SK-N-SH (cell line): Measurements from ENCODE around the gene FAM174B. TPM values are rescaled to one million over a fixed set of nuclear protein-coding genes. Genes with fewer than 3 reads are reported as not detected.

Source experiments
- CTCF ChIA-PET: fragments of 300-600, 350-600 bp; formaldehyde crosslinking; extraction: SDS; loops from one replicate; lab custom pipeline; 2021; lab: Yijun Ruan, JAX
- POLR2A ChIA-PET: fragments of 350-600 bp; sonication (Branson Sonifier 250); formaldehyde crosslinking; extraction: SDS; loops from one replicate; lab custom pipeline; 2020; ENCODE audit warnings: antibody characterized with exemption, inconsistent platforms; lab: Yijun Ruan, JAX
- DNase-seq: peaks from one replicate; pipeline ENCODE4 v3.0.0; 2012
- H2AFZ ChIP-seq: fragments of 200-600 bp; sonication (generic); 2 replicates; pipeline ENCODE4 v1.8.1; 2016; ENCODE audit warnings: antibody characterized with exemption, mild to moderate bottlenecking, low read depth
- H3F3A ChIP-seq: fragments of 200-600 bp; sonication (generic); replicated peaks from 2 replicates; pipeline ENCODE3; 2016; ENCODE audit warnings: antibody characterized with exemption, mild to moderate bottlenecking; ENCODE audit not compliant: insufficient read depth
- H3K27ac ChIP-seq, 2 experiments: fragments of 200-500 bp in 1 of 2; fragments of 200-600 bp in 1 of 2; sonication (Bioruptor generic) in 1 of 2; sonication (generic), shearing (Covaris generic) in 1 of 2; 2 replicates each; pipeline versions ENCODE4 v1.5.1 to v1.6.1; 2014 to 2016; ENCODE audit warnings: low read depth in 2 of 2, inconsistent platforms in 1 of 2, low read length in 1 of 2, mild to moderate bottlenecking in 1 of 2, mixed read lengths in 1 of 2
- H3K27me3 ChIP-seq: fragments of 200-600 bp; sonication (generic), shearing (Covaris generic); 2 replicates; pipeline ENCODE4 v1.6.1; 2016; ENCODE audit warnings: mixed run types; ENCODE audit not compliant: insufficient read depth
- H3K36me3 ChIP-seq, 2 experiments: fragments of 200-500 bp in 1 of 2; fragments of 200-600 bp in 1 of 2; sonication (Bioruptor generic) in 1 of 2; sonication (generic) in 1 of 2; replicated peaks in 1 of 2; 2 replicates each; pipeline versions ENCODE3 to v1.5.1; 2014 to 2016; ENCODE audit warnings: low read length in 1 of 2, mild to moderate bottlenecking in 1 of 2; ENCODE audit not compliant: insufficient read depth in 2 of 2, control insufficient read depth in 1 of 2
- H3K4me1 ChIP-seq, 2 experiments: fragments of 200-500 bp in 1 of 2; fragments of 200-600 bp in 1 of 2; sonication (Bioruptor generic) in 1 of 2; sonication (generic), shearing (Covaris generic) in 1 of 2; 2 replicates each; pipeline versions ENCODE4 v1.5.1 to v1.6.1; 2014 to 2016; ENCODE audit warnings: low read depth in 1 of 2, low read length in 1 of 2, mixed run types in 1 of 2; ENCODE audit not compliant: insufficient read depth in 2 of 2, control insufficient read depth in 1 of 2
- H3K4me2 ChIP-seq: fragments of 200-600 bp; sonication (generic), shearing (Covaris generic); 2 replicates; pipeline ENCODE4 v1.6.1; 2017; ENCODE audit warnings: mixed run types
- H3K4me3 ChIP-seq, 2 experiments: fragments of 200-500 bp in 1 of 2; fragments of 200-600 bp in 1 of 2; sonication (Bioruptor generic) in 1 of 2; sonication (generic), shearing (Covaris generic) in 1 of 2; 2 replicates each; pipeline versions ENCODE4 v1.5.1 to v1.8.1; 2014 to 2016; ENCODE audit warnings: low read depth in 2 of 2, inconsistent platforms in 1 of 2, low read length in 1 of 2, mild to moderate bottlenecking in 1 of 2, mixed read lengths in 1 of 2, moderate library complexity in 1 of 2
- H3K79me2 ChIP-seq: fragments of 200-600 bp; sonication (generic); 2 replicates; pipeline ENCODE4 v1.8.1; 2017; ENCODE audit warnings: mild to moderate bottlenecking; ENCODE audit not compliant: insufficient read depth
- H3K9ac ChIP-seq: fragments of 200-600 bp; sonication (generic); 2 replicates; pipeline ENCODE4 v1.6.1; 2017; ENCODE audit warnings: mixed run types
- H3K9me2 ChIP-seq: fragments of 200-600 bp; sonication (generic); 2 replicates; pipeline ENCODE4 v1.6.1; 2017; ENCODE audit warnings: mixed run types
- H3K9me3 ChIP-seq: fragments of 200-600 bp; sonication (generic); 2 replicates; pipeline ENCODE4 v1.6.1; 2017; ENCODE audit warnings: mixed run types, mild to moderate bottlenecking, moderate library complexity
- H4K20me1 ChIP-seq: fragments of 200-600 bp; sonication (generic); 2 replicates; pipeline ENCODE4 v1.6.1; 2017; ENCODE audit warnings: mild to moderate bottlenecking, mixed run types; ENCODE audit not compliant: insufficient read depth
- CHD2 ChIP-seq: fragments of 150-350 bp; IDR thresholded peaks from 2 replicates; pipeline ENCODE4 v1.6.1; 2018; ENCODE audit warnings: low read length; ENCODE audit not compliant: partially characterized antibody
- ELF1 ChIP-seq: IDR thresholded peaks from 2 replicates; pipeline ENCODE4 v1.4.0; 2012
- FOSL2 ChIP-seq: IDR thresholded peaks from 2 replicates; pipeline ENCODE4 v1.4.0; 2012; ENCODE audit warnings: low read depth, mild to moderate bottlenecking, moderate library complexity, borderline replicate concordance
- GATA2 ChIP-seq: sonication (generic); formaldehyde crosslinking; IDR thresholded peaks from 2 replicates; pipeline ENCODE4 v1.5.0; 2020; ENCODE audit warnings: mild to moderate bottlenecking, missing genetic modification reagents
- NFIC ChIP-seq: IDR thresholded peaks from 2 replicates; pipeline ENCODE4 v1.4.0; 2012; ENCODE audit warnings: borderline replicate concordance
- NRF1 ChIP-seq: IDR thresholded peaks from 2 replicates; pipeline ENCODE4 v1.6.1; 2012; ENCODE audit warnings: low read depth, mild to moderate bottlenecking, low read length
- POLR2AphosphoS5 ChIP-seq: IDR thresholded peaks from 2 replicates; pipeline ENCODE4 v1.6.1; 2012; ENCODE audit warnings: low read depth, low read length
- RAD21 ChIP-seq: IDR thresholded peaks from 2 replicates; pipeline ENCODE4 v1.6.1; 2012; ENCODE audit warnings: mild to moderate bottlenecking, low read length
- RCOR1 ChIP-seq: fragments of 150-350 bp; IDR thresholded peaks from 2 replicates; pipeline ENCODE4 v1.6.1; 2017; ENCODE audit warnings: antibody characterized with exemption, low read length
- SMC3 ChIP-seq: IDR thresholded peaks from 2 replicates; pipeline ENCODE4 v1.6.1; 2012; ENCODE audit warnings: low read depth, low read length, improper control_type of control experiment
- TAF1 ChIP-seq: IDR thresholded peaks from 2 replicates; pipeline ENCODE4 v1.6.1; 2012; ENCODE audit warnings: low read depth, mild to moderate bottlenecking, low read length, moderate library complexity, borderline replicate concordance
- WGBS: methylation state at CpG from one replicate; pipeline ENCODE4 v1.1.6; 2017; ENCODE audit warnings: low lambda C conversion rate; 5-methylcytosine and 5-hydroxymethylcytosine counted together
- polyA plus RNA-seq, 3 experiments: library from polyadenylated mRNA; depleted of rRNA; stranded (reverse); fragments of >200 nt; gene quantifications; 2 replicates each; pipeline ENCODE4 v1.2.3, GENCODE V29; 2012
- TF ChIP-seq, protein P1 (sequence below): fragments of 150-350 bp; IDR thresholded peaks from 2 replicates; pipeline ENCODE4 v1.6.1; 2017; ENCODE audit warnings: antibody characterized with exemption, low read length, low read depth, borderline replicate concordance
- TF ChIP-seq, protein P2 (sequence below): IDR thresholded peaks from 2 replicates; pipeline ENCODE4 v1.6.1; 2012; ENCODE audit warnings: mild to moderate bottlenecking, low read depth, low read length, moderate library complexity
- TF ChIP-seq, protein P3 (sequence below): IDR thresholded peaks from 2 replicates; pipeline ENCODE4 v1.4.0; 2012; ENCODE audit warnings: low read depth
- TF ChIP-seq, protein P4 (sequence below): fragments of 150-350 bp; IDR thresholded peaks from 2 replicates; pipeline ENCODE4 v1.6.1; 2016; ENCODE audit warnings: mild to moderate bottlenecking, low read depth, low read length

Gene FAM174B
- polyA plus RNA-seq, 1 of the 3 experiments (the other 2 are of a cell fraction) = 0.30 TPM

DNA sequence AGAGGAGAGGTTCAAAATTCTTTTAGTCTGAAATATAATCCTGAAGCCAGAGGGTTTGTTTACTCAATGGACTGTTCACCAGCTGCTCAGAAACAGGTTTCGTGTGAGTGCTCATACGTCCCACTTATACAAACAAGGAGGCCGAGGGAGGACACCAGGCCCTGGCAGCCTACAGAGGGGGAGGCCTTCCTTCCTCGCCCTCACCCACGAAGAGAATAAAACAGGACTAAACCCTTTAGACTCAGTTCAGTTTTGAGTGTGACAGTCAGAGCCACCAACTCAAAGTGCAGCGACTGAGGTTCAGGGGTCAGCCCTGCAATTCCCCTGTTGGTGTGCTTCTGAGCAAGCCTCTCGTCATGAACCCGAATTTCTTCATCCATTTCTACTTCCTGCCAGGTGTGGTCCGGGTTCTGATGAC, 17.3 kb downstream of the FAM174B start:
- ChIA-PET POLR2A (no interaction called here), CTCF (no interaction called here)
- no peak overlapping the region for H3K4me2 ChIP-seq
- no peak overlapping the region for H3K27ac ChIP-seq
- H4K20me1 ChIP-seq = no peaks in the 10 kb centered on the region
- 29% methylated on average over 8 of the region's 9 CpGs for WGBS
- peaks cover 0 to 20% of the 10 kb centered on the region in 2 experiments; a peak in 1 of 4 replicates for H3K4me1 ChIP-seq
- TF ChIP-seq, protein P1, sequence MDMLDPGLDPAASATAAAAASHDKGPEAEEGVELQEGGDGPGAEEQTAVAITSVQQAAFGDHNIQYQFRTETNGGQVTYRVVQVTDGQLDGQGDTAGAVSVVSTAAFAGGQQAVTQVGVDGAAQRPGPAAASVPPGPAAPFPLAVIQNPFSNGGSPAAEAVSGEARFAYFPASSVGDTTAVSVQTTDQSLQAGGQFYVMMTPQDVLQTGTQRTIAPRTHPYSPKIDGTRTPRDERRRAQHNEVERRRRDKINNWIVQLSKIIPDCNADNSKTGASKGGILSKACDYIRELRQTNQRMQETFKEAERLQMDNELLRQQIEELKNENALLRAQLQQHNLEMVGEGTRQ = no peak
- no peak for TF ChIP-seq GATA2 (CRISPR knock-in tag)
- TF ChIP-seq, protein P2, sequence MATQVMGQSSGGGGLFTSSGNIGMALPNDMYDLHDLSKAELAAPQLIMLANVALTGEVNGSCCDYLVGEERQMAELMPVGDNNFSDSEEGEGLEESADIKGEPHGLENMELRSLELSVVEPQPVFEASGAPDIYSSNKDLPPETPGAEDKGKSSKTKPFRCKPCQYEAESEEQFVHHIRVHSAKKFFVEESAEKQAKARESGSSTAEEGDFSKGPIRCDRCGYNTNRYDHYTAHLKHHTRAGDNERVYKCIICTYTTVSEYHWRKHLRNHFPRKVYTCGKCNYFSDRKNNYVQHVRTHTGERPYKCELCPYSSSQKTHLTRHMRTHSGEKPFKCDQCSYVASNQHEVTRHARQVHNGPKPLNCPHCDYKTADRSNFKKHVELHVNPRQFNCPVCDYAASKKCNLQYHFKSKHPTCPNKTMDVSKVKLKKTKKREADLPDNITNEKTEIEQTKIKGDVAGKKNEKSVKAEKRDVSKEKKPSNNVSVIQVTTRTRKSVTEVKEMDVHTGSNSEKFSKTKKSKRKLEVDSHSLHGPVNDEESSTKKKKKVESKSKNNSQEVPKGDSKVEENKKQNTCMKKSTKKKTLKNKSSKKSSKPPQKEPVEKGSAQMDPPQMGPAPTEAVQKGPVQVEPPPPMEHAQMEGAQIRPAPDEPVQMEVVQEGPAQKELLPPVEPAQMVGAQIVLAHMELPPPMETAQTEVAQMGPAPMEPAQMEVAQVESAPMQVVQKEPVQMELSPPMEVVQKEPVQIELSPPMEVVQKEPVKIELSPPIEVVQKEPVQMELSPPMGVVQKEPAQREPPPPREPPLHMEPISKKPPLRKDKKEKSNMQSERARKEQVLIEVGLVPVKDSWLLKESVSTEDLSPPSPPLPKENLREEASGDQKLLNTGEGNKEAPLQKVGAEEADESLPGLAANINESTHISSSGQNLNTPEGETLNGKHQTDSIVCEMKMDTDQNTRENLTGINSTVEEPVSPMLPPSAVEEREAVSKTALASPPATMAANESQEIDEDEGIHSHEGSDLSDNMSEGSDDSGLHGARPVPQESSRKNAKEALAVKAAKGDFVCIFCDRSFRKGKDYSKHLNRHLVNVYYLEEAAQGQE = no peak
- TF ChIP-seq RCOR1 = no peak
- no peak for TF ChIP-seq FOSL2
- no peak for TF ChIP-seq POLR2AphosphoS5
- no peak for TF ChIP-seq ELF1
- no peak for TF ChIP-seq CHD2
- TF ChIP-seq, protein P3, sequence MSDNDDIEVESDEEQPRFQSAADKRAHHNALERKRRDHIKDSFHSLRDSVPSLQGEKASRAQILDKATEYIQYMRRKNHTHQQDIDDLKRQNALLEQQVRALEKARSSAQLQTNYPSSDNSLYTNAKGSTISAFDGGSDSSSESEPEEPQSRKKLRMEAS = no peak
- no peak overlapping the region for H3K9ac ChIP-seq
- no peaks in the 10 kb centered on the region for H3K36me3 ChIP-seq
- no peaks in the 10 kb centered on the region for H3K9me2 ChIP-seq
- no peak overlapping the region for H2AFZ ChIP-seq
- H3K79me2 ChIP-seq = no peaks in the 10 kb centered on the region
- H3K9me3 ChIP-seq = no peaks in the 10 kb centered on the region
- no peaks in the 10 kb centered on the region for H3K27me3 ChIP-seq
- H3F3A ChIP-seq = no peaks in the 10 kb centered on the region
- no peak for DNase-seq
- no peak overlapping the region for H3K4me3 ChIP-seq

DNA sequence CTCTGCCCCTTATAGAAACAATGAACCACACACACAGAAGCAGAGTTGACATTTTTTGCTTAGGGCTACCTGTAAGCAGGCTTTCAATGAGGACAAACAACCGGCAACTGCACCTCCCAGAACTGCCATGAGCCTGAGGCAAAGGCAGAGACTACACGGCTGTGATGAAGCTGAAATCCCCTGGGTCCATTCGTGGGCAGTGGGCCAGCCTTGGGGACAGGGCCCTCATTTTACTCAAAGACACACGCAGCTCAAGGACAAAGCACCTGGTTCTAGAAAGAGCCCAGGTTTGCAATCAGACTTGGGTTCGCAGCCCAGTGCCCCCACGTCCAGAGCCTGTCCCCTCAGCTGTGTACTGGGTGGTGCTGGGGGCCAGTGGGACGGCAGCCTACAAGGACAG, 17.9 kb downstream of the FAM174B start:
- Histone ChIP-seq H3K4me1 (peaks cover 0 to 20% of the 10 kb centered on the region in 2 experiments; a peak in 1 of 4 replicates), H3K36me3 (no peaks in the 10 kb centered on the region), H3K4me3 (no peak overlapping the region), H3K9me2 (no peaks in the 10 kb centered on the region), H4K20me1 (no peaks in the 10 kb centered on the region), H3K9me3 (no peaks in the 10 kb centered on the region), H3F3A (no peaks in the 10 kb centered on the region), H3K27me3 (no peaks in the 10 kb centered on the region), H2AFZ (no peak overlapping the region), H3K79me2 (no peaks in the 10 kb centered on the region), H3K27ac (no peak overlapping the region), H3K4me2 (no peak overlapping the region), H3K9ac (no peak overlapping the region)
- DNase-seq = no peak
- WGBS = 51% methylated on average over 7 of the region's 7 CpGs
- CTCF ChIA-PET = no interaction called here
- TF ChIP-seq, protein P4, sequence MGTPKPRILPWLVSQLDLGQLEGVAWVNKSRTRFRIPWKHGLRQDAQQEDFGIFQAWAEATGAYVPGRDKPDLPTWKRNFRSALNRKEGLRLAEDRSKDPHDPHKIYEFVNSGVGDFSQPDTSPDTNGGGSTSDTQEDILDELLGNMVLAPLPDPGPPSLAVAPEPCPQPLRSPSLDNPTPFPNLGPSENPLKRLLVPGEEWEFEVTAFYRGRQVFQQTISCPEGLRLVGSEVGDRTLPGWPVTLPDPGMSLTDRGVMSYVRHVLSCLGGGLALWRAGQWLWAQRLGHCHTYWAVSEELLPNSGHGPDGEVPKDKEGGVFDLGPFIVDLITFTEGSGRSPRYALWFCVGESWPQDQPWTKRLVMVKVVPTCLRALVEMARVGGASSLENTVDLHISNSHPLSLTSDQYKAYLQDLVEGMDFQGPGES = no peak
- no peak for TF ChIP-seq CHD2
- TF ChIP-seq SMC3 = no peak
- no peak for TF ChIP-seq ELF1
- TF ChIP-seq TAF1 = no peak
- TF ChIP-seq RCOR1 = no peak
- TF ChIP-seq NFIC = no peak
- no peak for TF ChIP-seq NRF1
- TF ChIP-seq RAD21 = no peak
- POLR2A ChIA-PET = no interaction called here
